ENCODE measurements around the gene SPECC1. TPM values are rescaled to one million over a fixed set of nuclear protein-coding genes. Genes with fewer than 3 reads are reported as not detected.
A peak's percentile ranks its signal among the peaks of the same experiment; 100 is the strongest.

SPECC1 gene
- total and polyA plus RNA-seq, 10 of the 15 experiments (the other 5 are each of a cell fraction or from before 2014, with no cell fraction given), result 6.4 to 40.6 (median 23.9) TPM

GRCh38 chr17:20153231-20153630 lies 144.1 kb downstream of the SPECC1 start:
- RAD21 ChIA-PET (ENCODE audit: unreplicated experiment), result interaction anchor here (0.6 kb wide), 1 partner anchor 31 kb away, joined by 3 read pairs; no protein-coding TSS in a partner anchor
- Histone ChIP-seq H3K36me3 (ENCODE audit: control insufficient read depth in 2 of 2, insufficient read depth in 2 of 2, low read length in 1 of 2) (no peaks in the 10 kb centered on the region), H3K27me3 (replicated peaks in 1 of 2; ENCODE audit: control insufficient read depth in 2 of 2, insufficient read depth in 2 of 2, low read length in 1 of 2) (no peaks in the 10 kb centered on the region), H2AFZ (ENCODE audit: control insufficient read depth, low read depth, low read length) (peak overlapping the region; percentile 76; the same call in 1 of the 2 replicates), H3K4me3 (peak overlapping the region; percentile 7; the same call in 1 of the 2 replicates), H3K9me3 (replicated peaks; ENCODE audit: control insufficient read depth, insufficient read depth, low read length) (no peaks in the 10 kb centered on the region), H3K4me2 (ENCODE audit: control insufficient read depth, insufficient read depth) (peak overlapping the region; percentile 41), H3K9ac (ENCODE audit: control insufficient read depth, insufficient read depth, low read length) (no peak overlapping the region), H3K4me1 (ENCODE audit: control insufficient read depth, insufficient read depth, low read length) (peaks cover 20% of the 10 kb centered on the region), H4K20me1 (ENCODE audit: control insufficient read depth, insufficient read depth) (no peaks in the 10 kb centered on the region; the same call in 1 of the 2 replicates), H3K79me2 (ENCODE audit: control insufficient read depth, insufficient read depth, low read length) (peaks cover 10% of the 10 kb centered on the region), H3K27ac (ENCODE audit: control insufficient read depth, insufficient read depth) (no peak overlapping the region)
- ATAC-seq (no peak), FAIRE-seq (no peak), DNase-seq (ENCODE audit: low read depth, low spot score) (no peak)
- CTCF ChIA-PET, result no interaction called here
- in situ Hi-C loops (cut with MboI) (no loop called here), intact Hi-C loops (cut with micrococcal nuclease; ENCODE audit: unreplicated experiment) (no loop called here)
- SMC1A ChIA-PET (ENCODE audit: uncharacterized antibody, unreplicated experiment), result no interaction called here
- 58% methylated on average over 2 of the region's 2 CpGs for WGBS (ENCODE audit: insufficient coverage, insufficient replicate concordance, low lambda C conversion rate, missing lambda C conversion rate)
- no TSS peak for BruUV-seq (replicated peaks)
- POLR2A ChIA-PET, result no interaction called here
- TF ChIP-seq, protein P1, sequence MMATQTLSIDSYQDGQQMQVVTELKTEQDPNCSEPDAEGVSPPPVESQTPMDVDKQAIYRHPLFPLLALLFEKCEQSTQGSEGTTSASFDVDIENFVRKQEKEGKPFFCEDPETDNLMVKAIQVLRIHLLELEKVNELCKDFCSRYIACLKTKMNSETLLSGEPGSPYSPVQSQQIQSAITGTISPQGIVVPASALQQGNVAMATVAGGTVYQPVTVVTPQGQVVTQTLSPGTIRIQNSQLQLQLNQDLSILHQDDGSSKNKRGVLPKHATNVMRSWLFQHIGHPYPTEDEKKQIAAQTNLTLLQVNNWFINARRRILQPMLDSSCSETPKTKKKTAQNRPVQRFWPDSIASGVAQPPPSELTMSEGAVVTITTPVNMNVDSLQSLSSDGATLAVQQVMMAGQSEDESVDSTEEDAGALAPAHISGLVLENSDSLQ (IDR thresholded peaks at IDR 0.05), result no peak
- TF ChIP-seq, protein P2, sequence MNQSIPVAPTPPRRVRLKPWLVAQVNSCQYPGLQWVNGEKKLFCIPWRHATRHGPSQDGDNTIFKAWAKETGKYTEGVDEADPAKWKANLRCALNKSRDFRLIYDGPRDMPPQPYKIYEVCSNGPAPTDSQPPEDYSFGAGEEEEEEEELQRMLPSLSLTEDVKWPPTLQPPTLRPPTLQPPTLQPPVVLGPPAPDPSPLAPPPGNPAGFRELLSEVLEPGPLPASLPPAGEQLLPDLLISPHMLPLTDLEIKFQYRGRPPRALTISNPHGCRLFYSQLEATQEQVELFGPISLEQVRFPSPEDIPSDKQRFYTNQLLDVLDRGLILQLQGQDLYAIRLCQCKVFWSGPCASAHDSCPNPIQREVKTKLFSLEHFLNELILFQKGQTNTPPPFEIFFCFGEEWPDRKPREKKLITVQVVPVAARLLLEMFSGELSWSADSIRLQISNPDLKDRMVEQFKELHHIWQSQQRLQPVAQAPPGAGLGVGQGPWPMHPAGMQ (IDR thresholded peaks at IDR 0.05; ENCODE audit: borderline replicate concordance), result no peak
- TF ChIP-seq, protein P3, sequence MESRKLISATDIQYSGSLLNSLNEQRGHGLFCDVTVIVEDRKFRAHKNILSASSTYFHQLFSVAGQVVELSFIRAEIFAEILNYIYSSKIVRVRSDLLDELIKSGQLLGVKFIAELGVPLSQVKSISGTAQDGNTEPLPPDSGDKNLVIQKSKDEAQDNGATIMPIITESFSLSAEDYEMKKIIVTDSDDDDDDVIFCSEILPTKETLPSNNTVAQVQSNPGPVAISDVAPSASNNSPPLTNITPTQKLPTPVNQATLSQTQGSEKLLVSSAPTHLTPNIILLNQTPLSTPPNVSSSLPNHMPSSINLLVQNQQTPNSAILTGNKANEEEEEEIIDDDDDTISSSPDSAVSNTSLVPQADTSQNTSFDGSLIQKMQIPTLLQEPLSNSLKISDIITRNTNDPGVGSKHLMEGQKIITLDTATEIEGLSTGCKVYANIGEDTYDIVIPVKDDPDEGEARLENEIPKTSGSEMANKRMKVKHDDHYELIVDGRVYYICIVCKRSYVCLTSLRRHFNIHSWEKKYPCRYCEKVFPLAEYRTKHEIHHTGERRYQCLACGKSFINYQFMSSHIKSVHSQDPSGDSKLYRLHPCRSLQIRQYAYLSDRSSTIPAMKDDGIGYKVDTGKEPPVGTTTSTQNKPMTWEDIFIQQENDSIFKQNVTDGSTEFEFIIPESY (IDR thresholded peaks at IDR 0.05), result no peak
- no peak for TF ChIP-seq SREBF1 (IDR thresholded peaks at IDR 0.05; ENCODE audit: low read length)
- TF ChIP-seq TAF1 (IDR thresholded peaks at IDR 0.05; ENCODE audit: borderline replicate concordance, low read depth, low read length), result no peak
- TF ChIP-seq NKRF (conservative IDR thresholded peaks at IDR 0.05), result no peak
- no peak for TF ChIP-seq CEBPZ (IDR thresholded peaks at IDR 0.05; ENCODE audit: low read depth, low read length)
- no peak for TF ChIP-seq ZZZ3 (IDR thresholded peaks at IDR 0.05; ENCODE audit: control insufficient read depth, insufficient read length, low read depth)
- no peak for TF ChIP-seq NFXL1 (IDR thresholded peaks at IDR 0.05; ENCODE audit: borderline replicate concordance)
- no peak for TF ChIP-seq SMC3 (IDR thresholded peaks at IDR 0.05; ENCODE audit: borderline replicate concordance, low read length)
- TF ChIP-seq, protein P4, sequence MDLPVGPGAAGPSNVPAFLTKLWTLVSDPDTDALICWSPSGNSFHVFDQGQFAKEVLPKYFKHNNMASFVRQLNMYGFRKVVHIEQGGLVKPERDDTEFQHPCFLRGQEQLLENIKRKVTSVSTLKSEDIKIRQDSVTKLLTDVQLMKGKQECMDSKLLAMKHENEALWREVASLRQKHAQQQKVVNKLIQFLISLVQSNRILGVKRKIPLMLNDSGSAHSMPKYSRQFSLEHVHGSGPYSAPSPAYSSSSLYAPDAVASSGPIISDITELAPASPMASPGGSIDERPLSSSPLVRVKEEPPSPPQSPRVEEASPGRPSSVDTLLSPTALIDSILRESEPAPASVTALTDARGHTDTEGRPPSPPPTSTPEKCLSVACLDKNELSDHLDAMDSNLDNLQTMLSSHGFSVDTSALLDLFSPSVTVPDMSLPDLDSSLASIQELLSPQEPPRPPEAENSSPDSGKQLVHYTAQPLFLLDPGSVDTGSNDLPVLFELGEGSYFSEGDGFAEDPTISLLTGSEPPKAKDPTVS (IDR thresholded peaks at IDR 0.05; ENCODE audit: low read depth, low read length), result no peak
- TF ChIP-seq BHLHE40 (IDR thresholded peaks at IDR 0.05; ENCODE audit: borderline replicate concordance in 1 of 2, low read depth in 2 of 2, low read length in 1 of 2), result no peak
